GM19395 (cell line): Measurements from ENCODE around the gene SEPTIN3.
A peak's percentile ranks its signal among the peaks of the same experiment; 100 is the strongest.

ENCODE experiments used
- ATAC-seq: cut with Tn5 transposase; IDR thresholded peaks from one replicate; pipeline ENCODE4 v1.9.1; 2021; ENCODE audit warnings: mild to moderate bottlenecking, moderate library complexity; ENCODE audit not compliant: unreplicated experiment

SEPTIN3 gene, protein sequence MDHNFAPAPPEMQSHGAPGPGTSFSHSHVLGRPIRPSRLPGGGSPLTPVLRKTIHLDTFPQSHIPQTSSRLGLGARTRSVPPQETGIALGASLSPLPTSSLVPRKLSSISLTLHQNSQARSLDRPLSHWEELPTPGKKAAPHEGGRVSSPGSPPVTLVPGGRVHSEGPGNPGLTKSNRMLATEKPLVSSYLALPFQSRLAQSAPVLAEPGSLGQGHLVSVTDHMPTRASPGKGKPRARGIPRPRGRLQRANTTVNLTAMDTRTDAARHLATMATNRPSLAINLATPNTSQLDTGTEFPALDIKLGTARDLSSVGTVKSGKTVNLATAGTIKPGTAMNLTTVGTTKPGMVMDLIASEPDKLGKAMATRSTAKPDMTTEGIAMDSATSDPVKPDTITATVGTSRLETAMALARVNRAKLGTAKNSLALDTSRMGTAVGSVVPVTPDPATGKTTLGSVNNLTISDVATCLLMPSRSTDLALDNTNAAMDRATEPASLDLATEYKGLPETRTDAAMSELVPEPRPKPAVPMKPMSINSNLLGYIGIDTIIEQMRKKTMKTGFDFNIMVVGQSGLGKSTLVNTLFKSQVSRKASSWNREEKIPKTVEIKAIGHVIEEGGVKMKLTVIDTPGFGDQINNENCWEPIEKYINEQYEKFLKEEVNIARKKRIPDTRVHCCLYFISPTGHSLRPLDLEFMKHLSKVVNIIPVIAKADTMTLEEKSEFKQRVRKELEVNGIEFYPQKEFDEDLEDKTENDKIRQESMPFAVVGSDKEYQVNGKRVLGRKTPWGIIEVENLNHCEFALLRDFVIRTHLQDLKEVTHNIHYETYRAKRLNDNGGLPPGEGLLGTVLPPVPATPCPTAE

DNA sequence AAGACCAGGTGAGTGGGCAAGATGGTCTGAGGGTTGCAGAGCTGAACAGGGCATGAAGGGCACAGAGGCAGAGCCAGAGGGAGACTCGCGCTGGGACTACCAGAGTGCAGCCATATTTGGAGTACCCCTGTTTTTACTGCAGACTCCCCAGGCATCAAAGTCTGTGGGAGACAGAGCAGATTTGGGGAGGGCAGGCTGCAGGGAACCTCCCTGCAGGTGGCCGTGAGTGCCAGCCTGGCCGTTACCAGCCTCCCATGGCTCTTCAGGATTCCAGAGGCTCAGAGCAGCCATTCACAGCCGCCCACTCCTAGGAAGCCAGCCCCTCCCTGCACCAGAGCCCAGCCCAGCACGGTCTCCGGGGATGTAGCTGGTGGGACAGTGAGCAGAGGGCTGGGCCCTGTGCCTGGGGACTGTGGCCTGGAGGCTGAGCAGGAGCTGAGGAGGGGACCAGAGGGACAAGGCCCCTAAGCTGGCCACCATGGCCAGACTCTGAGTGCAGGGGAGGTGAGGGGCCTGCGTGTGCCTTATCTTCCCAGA is at the start of gene SEPTIN3:
TSS of gene SEPTIN3 (plus strand) at position 334 of the 537 bp plus-strand sequence. CDS start 2,050 bp downstream, outside the sequence.
- ATAC-seq = no peak

DNA sequence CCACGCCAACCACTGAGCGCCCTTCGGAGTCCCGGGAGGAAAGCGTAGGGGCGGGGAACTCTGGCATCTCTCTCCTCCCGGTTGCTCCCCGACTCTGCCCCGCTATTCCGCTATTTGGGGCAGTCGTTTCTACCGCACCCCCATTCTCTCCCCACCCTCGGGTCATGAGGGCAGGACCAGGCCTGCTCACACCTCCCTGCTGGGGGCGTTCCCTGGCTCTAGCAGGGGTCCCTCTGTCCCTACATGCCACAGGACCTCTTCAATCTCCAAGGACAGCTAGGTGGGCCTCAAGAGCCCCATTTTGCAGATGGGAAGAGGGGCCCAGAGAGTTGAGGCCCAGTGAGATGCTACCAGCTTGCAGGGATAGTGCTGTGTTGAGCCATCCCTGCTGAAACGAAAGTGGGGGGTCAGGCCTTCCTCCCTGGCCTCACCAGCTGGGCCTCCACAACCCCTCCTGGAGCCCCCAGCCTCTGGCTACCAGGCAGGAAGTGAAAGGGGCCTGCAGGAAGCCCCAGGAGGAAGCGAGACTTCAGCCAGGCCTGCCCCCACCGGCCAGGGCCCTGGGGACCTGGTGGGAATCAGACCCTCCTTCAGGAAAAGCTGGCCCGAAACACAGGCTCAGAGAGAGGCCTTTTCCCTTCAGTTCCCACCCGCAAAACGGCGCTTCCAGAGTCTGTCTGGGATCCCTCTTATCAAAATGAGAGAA is 48.8 kb upstream of the SEPTIN3 start:
- peak; percentile 39 for ATAC-seq

DNA sequence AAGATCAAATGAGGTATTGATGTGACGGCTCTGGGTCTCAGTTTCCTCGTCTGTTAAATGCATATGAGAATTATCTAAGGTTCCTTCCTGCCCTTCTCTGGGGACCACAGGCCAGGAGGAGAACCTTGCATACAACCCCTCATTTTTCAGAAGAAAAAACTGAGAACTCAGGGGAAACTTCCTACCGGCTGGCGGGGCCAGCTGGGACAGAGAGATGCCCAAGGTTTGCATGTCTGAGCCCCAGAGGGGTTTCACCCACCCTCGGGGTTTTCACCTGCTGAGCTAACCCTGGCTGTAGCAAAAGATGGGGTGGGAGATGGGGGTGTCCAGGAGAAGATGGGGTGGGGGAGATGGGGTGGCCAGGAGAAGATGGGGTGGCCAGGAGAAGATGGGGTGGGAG is 46.9 kb upstream of the SEPTIN3 start:
- ATAC-seq = no peak

DNA sequence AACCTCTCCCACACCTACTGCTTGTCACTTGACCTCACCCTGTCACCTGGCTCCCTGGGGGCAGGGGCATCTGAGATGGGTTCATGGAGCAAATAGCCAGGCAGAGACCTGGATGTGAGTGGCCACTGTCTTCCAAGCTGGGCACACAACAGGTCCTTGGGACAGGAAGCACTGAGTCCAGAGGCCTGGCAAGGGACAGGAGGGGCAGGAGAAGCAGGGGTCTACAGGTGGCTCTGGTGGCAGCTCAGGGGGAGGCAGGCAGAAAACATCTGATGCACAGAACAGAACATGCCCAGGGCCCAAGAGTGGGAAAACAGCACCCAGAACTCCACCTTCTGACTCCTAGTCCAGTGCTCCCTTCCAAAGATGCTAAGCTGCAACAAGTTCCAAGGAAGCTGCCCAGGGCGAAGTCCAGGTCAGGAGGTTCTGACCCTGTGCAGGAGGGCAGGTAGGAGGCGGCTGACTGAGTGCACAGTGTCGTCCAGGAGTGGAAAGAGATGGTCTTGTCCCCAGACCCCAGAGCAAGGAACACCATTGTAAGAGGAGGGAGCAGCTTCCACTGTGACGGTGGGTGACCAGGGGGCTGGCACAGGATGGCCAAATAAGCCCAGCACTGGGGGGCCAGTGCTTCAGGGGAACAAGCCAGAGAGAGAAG is 46.2 kb upstream of the SEPTIN3 start:
- ATAC-seq = no peak

DNA sequence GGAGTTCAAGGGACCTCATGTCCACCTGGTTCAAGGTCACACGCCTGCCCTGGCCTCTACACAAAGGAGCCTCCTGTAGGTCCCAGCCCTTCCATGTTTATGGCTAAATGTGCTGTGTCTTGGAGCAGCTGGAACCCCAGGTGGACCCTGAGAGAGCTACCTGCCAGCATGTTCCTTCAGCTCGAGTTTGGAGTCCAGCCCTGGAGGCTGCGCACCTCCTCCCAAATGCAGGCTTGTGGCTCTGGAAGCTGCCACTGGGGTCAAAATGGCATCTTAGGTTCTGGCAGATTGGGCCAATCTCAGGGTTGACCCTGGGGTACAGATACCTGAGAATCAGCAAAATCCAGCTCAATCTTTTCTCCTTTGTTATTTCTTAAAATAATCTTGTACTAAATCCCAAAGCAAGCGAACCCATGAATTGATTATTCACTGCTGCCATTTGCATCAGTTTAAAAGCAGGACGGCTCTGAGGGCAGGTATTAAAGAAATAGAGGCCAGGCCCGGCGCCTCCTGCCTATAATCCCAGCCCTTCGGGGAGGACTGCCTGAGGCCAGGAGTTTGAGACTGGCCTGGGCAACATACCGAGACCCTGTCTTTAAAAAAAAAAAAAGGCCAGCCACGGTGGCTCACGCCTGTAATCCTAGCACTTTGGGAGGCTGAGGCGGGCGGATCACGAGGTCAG is 45.5 kb upstream of the SEPTIN3 start:
- ATAC-seq = no peak

DNA sequence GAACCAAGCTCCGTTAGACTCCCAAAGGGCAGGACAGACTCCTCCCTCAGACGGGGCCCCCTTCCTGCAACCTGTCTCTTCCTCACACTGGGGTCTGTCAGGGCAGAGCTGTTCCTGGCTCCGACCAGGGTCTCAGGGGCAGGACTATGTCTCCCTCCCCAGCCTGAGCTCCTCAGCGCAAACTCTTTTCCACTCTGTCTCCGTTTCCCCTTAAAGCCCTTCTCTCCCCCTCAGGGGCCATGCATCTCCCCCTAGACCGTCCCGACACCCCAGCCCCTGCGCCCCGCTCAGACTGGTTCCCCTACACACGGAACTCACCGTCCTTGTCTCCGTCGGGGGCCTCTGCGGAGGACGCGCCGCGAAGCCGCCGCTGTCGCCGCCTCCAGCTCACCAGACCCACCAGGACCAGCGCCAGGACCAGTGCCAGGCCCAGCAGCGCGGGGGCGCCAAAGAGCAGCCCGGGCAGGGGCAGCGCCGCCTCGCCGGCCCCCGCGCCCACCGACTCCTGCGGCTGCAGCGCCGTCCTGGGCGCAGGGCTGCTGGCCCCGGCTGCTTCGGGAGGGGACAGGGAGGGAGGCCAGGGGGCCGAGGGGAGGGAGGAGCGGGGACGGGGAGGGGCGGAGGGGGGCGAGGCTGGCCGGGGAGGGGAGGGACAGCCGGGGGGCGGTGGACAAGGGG is 43.3 kb upstream of the SEPTIN3 start:
- ATAC-seq = no peak

DNA sequence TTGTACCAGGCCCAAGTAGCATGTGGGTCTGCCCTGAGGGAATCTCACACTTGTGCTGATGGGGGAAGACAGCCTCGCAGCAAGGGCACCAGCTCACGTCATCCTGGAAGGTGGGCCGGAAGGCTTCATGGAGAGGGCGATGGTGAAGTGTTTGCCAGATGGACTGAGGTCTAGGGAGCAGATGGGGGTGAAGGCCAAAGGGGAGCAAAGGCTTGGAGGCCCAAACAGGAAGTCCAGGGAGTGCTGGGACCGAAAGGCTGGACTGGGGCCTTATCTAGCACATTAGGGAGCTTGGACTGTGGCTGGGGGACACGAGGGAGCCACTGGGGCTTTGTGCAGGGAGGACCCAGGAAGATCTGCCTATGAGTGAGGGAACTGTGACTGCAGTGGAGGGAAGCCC is 41.4 kb upstream of the SEPTIN3 start:
- no peak for ATAC-seq

DNA sequence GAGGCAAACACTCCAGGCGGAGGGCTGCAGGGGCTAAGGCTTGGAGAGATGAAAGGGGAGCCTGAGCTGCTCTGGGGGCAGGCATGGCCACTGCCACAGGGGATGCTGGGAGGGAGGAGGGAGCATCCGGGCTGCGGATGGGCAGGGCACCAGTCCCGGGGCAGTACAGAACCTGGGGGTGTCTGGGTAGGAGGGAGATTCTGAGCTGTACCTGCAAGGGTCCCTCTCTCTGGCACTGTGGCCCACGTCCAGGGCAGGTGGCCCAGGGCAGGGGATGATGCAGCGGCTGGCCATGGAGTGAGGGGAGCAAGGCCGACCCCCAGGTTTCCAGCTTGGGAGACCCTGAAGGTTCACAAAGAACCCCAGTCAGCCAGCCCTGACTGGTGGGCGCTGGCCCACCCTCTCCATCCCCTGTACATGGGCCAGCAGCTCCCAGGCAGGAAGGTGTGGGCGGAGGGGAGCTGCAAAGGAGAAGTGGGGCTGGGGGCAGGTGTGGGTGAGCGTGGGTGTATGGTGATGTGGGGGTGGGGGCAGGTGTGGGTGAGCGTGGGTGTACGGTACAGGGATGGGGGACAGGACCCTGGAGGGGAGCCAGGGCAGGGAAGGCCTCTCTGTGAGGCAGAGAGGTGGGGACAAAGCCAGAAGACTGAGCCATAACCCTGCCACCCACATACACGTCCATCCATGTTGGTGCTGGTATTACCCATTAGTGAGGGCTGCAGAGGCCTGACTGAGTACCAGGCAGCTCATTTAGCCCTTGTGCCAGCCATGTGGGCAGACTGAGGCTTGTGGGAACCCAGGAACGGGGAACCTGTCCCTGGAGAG is 40.4 kb upstream of the SEPTIN3 start:
- ATAC-seq = no peak

DNA sequence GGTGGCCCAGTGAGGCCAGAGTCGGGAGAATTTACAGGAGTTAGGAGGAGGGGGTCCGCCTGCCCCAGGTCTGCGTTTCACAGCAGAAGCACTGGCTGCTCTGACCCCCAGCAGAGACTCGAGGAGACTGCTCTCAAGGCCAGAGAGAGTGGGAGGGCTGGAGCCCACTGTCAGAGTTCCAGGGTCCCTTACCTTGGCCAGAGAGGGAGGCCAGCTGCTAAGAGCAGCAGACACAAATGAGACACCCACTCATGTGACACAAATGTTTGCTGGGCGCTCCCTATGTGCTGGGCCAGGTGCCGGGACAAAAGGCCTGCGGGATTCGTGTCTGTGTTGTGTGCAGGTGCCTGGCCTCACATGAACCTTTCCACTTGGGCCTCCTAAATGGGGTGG is 39.8 kb upstream of the SEPTIN3 start:
- no peak for ATAC-seq

DNA sequence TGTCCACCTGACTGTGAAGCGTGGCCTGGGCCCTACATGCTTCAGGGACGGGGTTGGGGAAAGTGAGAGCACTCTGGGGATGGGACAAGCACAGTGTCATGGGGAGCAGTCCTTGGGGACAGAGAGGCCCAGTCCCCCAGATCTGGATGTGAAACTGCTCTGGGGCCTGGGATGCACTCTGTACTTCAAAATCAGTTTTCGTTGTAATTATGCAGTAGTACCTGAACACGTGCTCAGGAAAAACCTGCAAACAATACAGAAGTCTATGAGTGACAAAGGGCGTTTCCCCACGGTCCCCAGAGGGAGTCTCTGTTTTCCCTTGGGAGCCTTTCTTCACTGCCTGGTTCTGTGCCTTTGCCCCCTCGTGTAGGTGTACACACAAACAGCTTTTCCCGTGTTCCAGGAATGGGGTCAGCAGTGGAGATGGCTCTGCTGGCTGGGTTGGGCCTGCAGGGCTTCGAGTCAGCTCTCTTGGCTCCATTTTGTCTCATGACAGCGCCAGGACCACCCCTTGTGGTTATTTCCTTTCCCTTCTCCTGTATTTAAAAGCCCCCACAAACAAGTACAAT is 37.5 kb upstream of the SEPTIN3 start:
- ATAC-seq = no peak

DNA sequence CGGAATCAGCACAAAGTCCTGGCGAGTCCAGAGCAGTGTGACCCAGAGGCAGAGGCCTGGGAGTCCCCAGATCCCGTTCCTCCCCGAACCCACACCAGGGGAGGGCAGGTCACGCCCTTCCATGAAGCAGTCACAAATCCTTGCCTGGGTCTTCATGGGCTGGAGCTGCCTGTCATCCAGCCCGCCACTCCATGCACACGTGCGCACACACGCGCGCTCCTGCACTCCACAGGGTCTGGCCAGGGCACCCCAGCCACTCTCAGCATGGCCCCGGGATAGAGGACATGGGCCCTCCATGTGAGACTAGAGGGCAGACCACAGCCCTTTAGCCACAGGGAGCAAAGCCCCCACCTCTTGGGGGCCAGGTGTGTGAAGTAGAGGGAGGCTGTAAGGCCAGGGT is 36.9 kb upstream of the SEPTIN3 start:
- no peak for ATAC-seq

DNA sequence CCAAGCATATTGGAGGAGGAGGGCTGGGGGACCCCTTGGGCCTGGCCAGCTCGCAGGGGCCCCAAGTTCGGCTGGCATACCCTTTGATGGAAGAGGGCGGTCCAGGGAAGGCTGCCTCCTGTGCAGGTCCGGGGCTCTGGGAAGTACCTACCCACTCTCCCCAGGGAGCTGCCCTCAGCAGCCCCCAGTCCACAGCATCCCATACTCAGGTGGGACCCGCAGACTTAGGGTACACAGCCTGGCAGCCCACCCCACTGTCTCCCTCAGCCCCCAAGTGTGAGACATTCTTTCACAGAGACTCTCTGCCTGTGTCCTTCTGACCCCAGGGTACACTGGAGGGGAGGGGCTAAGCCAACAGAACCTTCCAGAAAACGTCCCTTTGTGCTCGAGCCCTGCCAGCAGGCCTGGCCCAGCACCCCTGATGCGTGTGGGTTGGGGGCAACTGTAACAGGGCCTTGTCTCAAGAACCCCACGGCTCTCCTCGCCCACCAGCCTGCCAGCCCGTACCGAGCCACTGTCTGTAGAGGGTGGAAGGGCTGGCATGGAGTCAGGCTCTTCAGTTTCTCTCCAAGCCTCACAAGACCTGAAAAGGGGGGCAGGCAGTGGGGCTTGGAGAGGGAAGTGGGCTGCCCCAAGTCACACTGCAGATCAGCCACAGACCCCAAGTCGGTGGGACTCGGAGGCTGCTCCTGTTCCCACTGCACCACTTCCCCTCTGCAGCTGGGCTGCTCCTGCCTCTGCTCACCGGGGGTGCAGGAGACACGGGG is 35.6 kb upstream of the SEPTIN3 start:
- ATAC-seq = no peak

DNA sequence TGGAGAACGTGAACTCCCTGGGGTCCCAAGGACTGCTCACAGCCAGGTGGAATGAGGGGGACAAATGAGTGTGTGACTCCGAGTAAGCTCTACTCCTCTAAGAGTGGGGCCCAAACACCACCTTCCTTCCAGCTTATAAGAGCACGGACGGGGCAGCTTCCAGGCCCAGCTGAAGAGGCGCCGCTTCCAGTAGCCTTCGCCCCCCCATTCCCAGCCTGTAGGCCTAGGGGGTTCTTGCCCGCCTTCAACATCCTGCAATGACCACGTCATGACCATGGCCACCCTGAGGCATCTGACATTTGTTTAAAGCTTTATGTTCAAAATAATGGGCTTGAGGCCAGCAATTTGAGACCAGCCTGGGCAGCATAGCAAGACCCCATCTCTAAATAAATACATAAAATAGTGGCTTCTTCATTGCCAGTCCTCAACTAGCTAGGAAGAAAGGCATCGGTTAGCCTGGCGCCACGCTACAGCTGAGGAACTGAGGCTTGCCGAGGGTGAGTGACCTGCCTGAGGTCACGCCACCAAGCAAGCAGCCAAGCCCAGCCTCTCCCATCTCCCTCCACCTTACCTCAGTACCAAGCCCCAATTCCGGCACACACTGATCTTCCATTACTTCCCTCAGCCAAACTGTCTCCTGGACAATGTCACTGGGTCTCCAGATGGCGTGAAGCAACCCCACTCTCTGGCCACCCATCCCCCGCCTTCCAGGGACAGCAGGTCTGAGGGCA is 34.8 kb upstream of the SEPTIN3 start:
- no peak for ATAC-seq

DNA sequence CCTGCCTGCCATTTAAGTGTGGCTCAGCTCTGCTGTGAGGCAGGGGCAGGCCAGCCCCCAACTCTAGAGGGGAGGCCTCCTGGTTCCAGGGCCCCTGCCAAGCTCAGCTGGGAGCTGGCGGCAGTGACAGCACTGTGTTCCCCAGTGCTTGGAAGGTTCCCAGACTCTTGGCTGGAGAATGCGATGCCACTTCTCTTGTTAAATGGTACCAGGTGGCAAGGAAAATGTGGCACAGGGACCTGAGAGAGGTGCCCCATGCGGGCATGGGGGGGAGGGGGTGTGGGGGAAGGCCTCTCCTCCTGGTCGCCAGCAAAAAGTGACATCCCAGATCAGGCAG is 34.3 kb upstream of the SEPTIN3 start:
- ATAC-seq = no peak

DNA sequence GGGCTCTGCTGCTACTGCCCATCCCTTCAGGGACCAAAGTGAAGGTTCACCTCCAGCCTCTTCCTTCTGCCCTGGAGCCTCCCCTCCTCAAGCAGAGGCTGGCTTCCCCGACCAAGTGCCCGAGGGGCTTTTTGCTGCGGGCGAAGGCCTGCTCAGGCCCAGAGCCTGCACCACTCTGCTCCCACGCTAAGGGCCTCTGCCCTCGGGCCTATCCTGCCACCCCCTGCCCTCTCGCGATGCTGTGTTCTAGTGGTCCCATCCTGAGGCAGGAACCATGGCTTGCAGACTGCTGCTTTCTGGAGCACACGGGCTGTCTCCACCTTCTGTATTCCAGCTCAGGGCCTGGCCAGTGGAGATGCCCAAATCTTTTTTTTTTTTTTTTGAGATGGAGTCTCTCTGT is 33.7 kb upstream of the SEPTIN3 start:
- ATAC-seq = no peak

DNA sequence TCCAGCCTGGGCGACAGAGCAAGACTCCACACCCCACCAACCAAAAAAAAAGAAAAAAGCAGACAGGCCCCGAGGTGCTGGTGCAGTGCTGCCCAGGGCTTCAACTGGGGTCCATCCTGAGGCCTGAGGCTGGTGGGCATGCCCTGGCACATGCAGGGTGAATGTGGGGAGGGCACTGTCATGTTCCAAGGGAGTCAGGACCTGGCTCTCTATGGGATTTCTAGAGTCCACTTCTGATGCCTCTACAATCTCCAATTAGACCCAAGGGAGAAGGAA is 32.4 kb upstream of the SEPTIN3 start:
- ATAC-seq = no peak
